HL-60 (cell line): ENCODE results near the gene TMEM242.

Experiments
- CTCF ChIP-seq: IDR thresholded peaks from one replicate; pipeline ENCODE4 v1.5.1; 2011; ENCODE audit warnings: low read length, control low read depth, inconsistent platforms; ENCODE audit not compliant: insufficient read depth
- GABPA ChIP-seq: IDR thresholded peaks from 2 replicates; pipeline ENCODE4 v1.6.1; 2012; ENCODE audit warnings: low read depth
- POLR2AphosphoS5 ChIP-seq: IDR thresholded peaks from 2 replicates; pipeline ENCODE4 v1.6.1; 2012; ENCODE audit warnings: low read depth
- REST ChIP-seq: IDR thresholded peaks from 2 replicates; pipeline ENCODE4 v1.6.1; 2012; ENCODE audit warnings: low read depth; ENCODE audit not compliant: insufficient replicate concordance
- SPI1 ChIP-seq: IDR thresholded peaks from 2 replicates; pipeline ENCODE4 v1.6.1; 2012; ENCODE audit warnings: low read depth, mild to moderate bottlenecking, borderline replicate concordance

- TF ChIP-seq CTCF: no peak
- no peak for TF ChIP-seq POLR2AphosphoS5
- no peak for TF ChIP-seq REST
- no peak for TF ChIP-seq SPI1
- no peak for TF ChIP-seq GABPA
Observed at GRCh38 chr6:157239671-157240058, 83.7 kb downstream of the TMEM242 start.
